Stimulated activated CD4-positive, alpha-beta T cell treated with anti-CD3 and anti-CD28 coated beads, Interleukin-15, amount 100 ng/mL, for 48 hours (primary cell): ENCODE measurements around the gene CPLX3.

Experiments used
- DNase-seq, 2 donors: peaks; one replicate each; pipeline ENCODE4 v3.0.0-alpha.2; 2020; ENCODE audit warnings: low read depth in 2 of 2

Gene CPLX3

DNA sequence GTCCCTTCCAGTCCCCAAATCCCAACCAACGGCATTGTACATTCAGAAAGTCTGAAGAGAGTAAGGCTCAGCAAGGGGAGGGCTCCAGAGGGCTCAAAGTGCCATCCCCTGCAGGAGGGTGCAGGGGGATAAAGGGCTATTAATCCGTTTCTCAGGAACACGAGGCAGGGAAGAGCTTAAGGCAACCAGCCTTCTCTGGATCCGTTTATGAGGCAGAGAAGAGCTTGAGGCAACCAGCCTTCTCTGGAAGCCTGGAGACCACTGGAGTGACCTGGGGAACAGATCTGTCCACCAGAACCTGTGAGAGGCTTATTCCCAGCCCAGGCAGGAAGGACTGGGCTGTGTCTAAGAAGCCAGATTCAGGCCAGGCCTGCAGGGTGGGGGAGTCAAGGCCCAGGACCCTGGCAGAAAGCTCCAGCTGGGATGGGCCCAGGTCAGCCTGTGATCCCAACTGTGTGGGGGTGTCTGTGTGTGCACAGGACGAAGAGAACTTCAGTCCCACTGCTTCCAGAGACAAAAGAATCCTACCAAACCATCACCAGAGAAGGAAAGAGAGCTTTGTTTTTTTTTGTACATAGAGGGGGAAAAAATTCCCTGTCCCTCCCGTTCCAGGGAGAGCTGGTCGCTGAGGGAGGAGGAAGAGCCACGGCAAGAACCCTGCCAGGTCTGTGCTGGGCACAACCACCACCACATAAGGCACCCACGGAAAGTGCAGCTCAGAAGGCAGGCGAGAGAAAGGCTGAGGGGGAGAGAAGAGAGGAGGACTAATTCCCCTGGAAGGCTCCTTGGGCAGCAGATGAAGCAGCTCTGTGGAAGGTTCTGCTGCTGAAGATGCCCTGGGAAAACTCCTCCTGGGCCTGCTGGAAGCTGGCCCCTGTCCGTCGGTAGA lies 18.1 kb downstream of the CPLX3 start:
- no peak for DNase-seq

DNA sequence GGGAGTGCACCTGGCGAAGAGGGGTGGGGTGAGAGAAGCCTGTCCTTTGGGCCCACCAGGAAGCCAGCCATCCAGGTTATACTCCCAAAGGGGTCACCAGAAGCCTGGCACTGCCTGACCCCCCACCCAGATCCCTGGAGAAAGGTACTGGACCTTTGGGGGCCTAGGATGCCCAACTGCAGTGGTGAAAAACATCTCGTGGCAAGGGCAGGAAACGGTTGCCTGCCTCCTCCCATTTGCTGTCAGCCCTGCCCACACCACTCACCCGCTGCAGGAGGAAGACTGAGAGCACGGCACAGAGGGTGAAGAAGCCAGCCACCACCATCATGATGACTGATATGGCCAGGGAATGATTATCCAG lies 18.8 kb downstream of the CPLX3 start:
- DNase-seq: peak; percentile 25 to 47

- no peak for DNase-seq
Observed at GRCh38 chr15:74845581-74845980, 19.2 kb downstream of the CPLX3 start.

GRCh38 chr15:74847432-74847831 lies 21.0 kb downstream of the CPLX3 start:
- DNase-seq: no peak

GRCh38 chr15:74850393-74850792 lies 24.0 kb downstream of the CPLX3 start:
- no peak for DNase-seq

DNA sequence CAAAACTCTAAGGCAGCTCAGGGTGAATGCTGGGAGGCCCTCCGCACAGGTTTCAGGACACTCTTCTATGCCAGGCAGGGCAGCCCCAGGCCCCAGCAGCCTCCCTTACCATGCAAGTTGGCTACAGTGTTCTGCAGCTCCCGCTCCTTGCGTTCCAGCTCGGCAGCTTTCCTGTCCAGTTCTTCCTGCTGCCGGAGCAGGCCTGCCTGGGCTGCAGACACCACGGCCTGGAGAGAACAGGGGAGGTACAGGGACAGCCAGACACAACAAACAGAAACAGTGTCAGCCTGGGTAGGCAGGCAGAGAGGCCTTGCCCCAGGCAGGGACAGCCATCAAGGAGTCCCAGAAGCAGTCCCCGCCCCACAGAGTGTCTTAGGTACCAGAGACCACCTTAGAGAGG lies 25.5 kb downstream of the CPLX3 start:
- no peak for DNase-seq

DNA sequence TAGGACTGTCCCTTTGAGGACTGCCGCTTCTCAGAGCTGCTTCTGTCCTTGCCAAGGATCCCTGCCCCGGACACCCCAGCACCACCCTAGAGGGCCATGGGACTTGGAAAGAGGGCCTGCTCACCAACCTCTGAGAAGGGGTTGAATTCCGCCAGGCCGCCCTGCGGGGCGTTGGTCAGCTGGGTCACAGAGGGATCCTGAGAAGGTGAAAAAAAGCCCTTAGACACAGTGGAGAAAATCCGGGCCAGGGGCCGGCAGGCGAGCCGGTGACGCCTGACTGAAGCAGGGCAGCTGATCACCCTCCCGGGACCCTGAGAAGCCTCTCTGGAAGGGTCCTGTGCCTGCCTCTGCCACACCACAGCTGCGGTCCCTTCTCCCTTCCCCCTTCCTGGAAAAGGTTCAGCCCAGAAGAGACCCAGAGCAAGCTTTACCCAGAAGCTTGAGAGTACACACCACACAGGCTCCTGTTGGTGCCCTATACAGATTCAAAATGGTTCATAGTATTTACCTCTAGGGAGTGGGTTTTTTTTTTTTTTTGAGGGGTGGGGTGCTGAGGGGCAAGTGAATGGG lies 28.1 kb downstream of the CPLX3 start:
- DNase-seq: no peak

DNA sequence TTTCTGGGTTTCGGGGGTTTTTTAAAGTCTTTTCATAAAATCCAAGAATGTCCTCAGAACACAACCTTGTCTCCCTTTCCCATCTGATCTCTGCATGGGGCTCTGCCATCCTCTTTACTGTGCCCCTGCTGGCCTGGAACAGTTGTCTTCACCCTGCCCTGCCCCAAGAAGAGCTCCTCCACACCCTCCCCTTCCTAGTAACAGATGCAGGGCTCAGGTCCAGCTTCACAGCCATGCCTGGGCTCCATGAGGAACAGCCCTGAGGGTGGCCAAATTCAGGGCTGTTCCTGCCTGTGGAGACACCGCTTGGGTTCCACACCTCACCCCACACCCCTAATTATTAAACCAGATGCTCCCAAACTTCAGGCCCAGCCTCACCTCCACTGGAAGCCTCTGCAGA lies 29.4 kb downstream of the CPLX3 start:
- no peak for DNase-seq

GRCh38 chr15:74856537-74856936 lies 30.1 kb downstream of the CPLX3 start:
- DNase-seq: no peak

DNA sequence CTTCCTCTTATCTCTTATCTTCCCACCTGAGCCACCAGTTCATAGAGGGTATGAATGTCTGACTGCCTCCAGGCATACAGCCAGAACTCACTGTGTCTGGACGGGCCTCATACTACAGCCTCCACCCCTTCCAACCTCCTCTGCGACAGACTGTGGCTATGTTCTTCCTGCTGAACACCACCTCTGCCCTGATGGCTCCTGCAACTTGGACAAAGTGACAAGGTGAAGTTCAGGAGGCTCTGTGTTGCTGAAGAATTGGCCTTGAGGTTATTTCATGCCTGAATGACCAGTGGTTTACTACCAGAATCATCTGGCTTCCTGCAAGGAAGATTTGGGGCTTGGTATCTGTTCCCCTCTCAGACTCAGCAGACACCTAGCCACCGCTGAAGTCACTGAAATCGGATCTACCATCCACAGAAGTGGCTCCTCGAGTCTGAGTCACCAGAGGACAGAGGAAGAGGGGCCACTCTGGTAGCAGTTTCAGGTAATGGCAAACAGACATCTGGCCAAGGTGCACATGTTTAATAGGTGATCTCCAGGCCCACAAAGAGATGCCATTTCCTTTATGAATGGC lies 30.7 kb downstream of the CPLX3 start:
- DNase-seq: no peak

- DNase-seq: no peak
Observed at GRCh38 chr15:74857671-74858368, 31.4 kb downstream of the CPLX3 start.

DNA sequence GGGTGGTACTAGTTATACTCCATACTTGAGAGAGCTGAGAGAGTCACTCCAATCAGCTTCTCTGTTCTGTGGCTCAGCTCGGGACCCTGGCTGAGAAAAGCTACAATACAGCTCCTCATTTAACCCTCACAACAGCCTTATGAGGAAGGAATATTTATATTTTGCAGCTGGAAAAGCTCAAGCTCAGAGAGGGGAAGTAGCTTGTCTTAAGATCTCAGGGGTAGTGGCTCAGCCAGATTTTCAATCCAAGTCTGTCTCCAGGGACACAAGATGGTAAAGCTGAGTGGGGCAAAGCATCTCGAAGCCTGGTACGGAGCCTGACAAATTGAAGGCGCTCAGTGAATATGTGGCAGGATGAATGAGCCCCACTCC lies 31.9 kb downstream of the CPLX3 start:
- no peak for DNase-seq

- no peak for DNase-seq
Observed at GRCh38 chr15:74863239-74864056, 37.0 kb downstream of the CPLX3 start.

GRCh38 chr15:74864296-74864695 lies 37.9 kb downstream of the CPLX3 start:
- DNase-seq: no peak

- DNase-seq: no peak
Observed at GRCh38 chr15:74865316-74865715, 38.9 kb downstream of the CPLX3 start.

- no peak for DNase-seq
Observed at GRCh38 chr15:74866090-74866489, 39.7 kb downstream of the CPLX3 start.

DNA sequence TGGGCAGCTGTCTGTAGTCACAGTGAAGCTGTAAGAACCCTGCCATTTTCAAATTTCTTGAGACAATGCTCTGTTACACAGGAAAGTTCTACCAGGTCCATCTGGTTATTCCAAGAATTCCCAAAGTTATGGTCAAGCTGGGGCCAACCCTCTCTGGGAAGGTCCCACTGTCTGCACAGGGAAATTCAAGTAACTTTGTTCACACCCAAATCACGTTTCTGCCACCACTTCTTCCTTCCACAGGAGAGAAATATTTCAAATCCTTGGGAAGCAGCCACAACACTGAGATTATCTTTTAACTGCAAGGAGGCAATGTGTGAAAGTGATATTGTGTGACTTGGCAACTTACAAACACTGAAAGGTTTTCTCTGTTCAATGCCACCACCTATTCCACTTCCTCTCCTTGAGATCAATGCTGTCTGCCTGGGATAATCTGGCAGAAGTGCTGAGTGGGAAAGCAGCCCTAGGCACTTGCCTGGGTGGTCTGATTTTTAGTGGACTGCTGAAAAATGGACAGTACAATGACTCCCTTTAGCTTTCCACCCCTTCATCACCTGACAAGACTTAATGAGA lies 41.1 kb downstream of the CPLX3 start:
- DNase-seq: no peak

DNA sequence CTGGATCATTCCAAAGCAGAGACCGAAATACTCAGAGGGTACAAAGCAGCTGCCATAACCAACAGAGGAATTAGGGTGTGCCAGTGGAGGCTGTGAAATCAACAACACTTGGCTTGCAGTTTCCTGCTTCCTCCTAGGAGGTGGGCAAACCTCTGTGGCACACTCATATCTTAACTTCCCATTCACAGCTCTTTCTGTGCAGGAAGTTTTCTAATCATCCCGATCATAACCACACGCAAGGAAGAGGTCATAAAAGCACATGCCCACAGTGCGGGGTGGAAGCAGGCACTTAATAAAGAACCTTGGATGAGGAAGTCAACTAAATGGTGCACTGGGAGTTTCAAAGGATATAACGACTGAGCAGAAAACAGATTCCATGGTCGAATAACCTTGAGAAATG lies 41.6 kb downstream of the CPLX3 start:
- no peak for DNase-seq

GRCh38 chr15:74869372-74869725 lies 42.9 kb downstream of the CPLX3 start:
- DNase-seq: no peak

DNA sequence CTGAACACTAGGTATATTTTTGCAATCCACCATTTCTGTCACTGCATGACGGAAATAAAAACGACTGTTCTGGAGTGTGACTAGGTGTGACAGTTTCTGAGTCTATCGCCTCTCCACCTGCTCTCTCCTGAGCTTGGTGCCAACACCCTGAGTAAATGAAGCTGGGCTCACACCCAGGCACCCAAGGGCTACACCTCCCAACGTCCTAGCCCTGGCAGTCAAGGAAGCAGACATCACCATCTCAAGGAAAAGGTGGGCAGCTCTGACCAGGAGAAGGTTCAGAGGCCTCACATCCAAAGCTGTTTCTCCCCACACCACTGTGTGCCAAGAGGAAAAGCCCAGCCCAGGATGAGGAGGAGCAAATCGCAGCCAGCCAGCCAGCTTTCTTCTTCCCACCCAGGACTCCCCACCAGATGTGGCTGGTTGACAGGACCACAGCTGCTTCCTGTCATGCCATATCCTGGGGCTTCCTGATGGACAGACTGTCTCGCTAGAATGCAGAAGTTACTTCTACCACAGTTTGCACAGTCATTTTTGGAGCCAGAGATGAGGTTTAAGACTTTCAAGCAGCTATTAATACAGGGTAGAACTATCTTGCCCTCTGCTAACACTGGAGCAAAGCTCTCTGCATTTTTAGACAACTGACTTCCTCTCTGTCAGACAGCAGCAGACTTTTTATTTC lies 43.4 kb downstream of the CPLX3 start:
- DNase-seq: no peak
